HG02870 (cell line): ENCODE data around the gene CSDE1.

Experiments
- ATAC-seq: cut with Tn5 transposase; IDR thresholded peaks from one replicate; pipeline ENCODE4 v1.9.1; 2021; ENCODE audit warnings: mild to moderate bottlenecking, moderate library complexity; ENCODE audit not compliant: unreplicated experiment

Gene CSDE1

GRCh38 chr1:114668784-114669561, 88.8 kb downstream of the CSDE1 start:
- no peak for ATAC-seq

DNA sequence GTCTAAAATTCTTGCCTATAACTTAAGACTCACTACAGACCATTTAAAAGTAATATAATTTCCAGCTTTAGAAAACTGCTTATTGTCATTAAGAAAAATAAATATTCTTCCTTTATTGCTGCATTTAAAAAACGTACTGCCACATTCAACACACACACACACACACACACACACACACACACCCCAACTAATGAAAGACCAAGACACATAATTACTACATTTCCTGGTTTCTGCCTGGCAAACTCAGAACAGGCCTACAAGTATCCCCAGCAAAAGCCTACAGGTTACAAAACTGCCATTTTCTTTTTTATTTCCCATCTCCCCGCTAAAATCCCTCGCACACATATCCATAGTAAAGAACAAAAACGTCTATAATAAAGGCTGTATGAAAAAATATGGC, 89.4 kb downstream of the CSDE1 start:
- no peak for ATAC-seq

- no peak for ATAC-seq
Measured at GRCh38 chr1:114666954-114667353, 90.8 kb downstream of the CSDE1 start.
